GM10847 (cell line): ENCODE results near the gene FAM216B.

Source experiments
- POLR2A ChIP-seq: IDR thresholded peaks from 2 replicates; pipeline ENCODE4 v1.6.1; 2011; ENCODE audit not compliant: insufficient read length; ENCODE audit errors: extremely low read depth

Gene FAM216B

GRCh38 chr13:42762251-42762650 lies 19.1 kb upstream of the FAM216B start:
- TF ChIP-seq POLR2A, result no peak

- no peak for TF ChIP-seq POLR2A
Measured at GRCh38 chr13:42762917-42763316, 18.5 kb upstream of the FAM216B start.

- no peak for TF ChIP-seq POLR2A
Measured at GRCh38 chr13:42766016-42766415, 15.4 kb upstream of the FAM216B start.

GRCh38 chr13:42769650-42770049 lies 11.7 kb upstream of the FAM216B start:
- no peak for TF ChIP-seq POLR2A

GRCh38 chr13:42777467-42777866 lies 3.9 kb upstream of the FAM216B start:
- no peak for TF ChIP-seq POLR2A

- TF ChIP-seq POLR2A, result no peak
Measured at GRCh38 chr13:42780044-42780443, 1.3 kb upstream of the FAM216B start.

GRCh38 chr13:42786715-42787114 lies 5.3 kb downstream of the FAM216B start:
- no peak for TF ChIP-seq POLR2A

GRCh38 chr13:42788601-42789000 lies 7.2 kb downstream of the FAM216B start:
- no peak for TF ChIP-seq POLR2A

- TF ChIP-seq POLR2A, result no peak
Measured at GRCh38 chr13:42792154-42792553, 10.8 kb downstream of the FAM216B start.

- no peak for TF ChIP-seq POLR2A
Measured at GRCh38 chr13:42794577-42795275, 13.3 kb downstream of the FAM216B start.

- TF ChIP-seq POLR2A, result no peak
Measured at GRCh38 chr13:42795666-42796065, 14.3 kb downstream of the FAM216B start.

- TF ChIP-seq POLR2A, result no peak
Measured at GRCh38 chr13:42796747-42797356, 15.5 kb downstream of the FAM216B start.

- TF ChIP-seq POLR2A, result no peak
Measured at GRCh38 chr13:42798118-42798517, 16.7 kb downstream of the FAM216B start.

- TF ChIP-seq POLR2A, result no peak
Measured at GRCh38 chr13:42800109-42800643, 18.8 kb downstream of the FAM216B start.

- TF ChIP-seq POLR2A, result no peak
Measured at GRCh38 chr13:42803563-42804204, 22.3 kb downstream of the FAM216B start.

- TF ChIP-seq POLR2A, result no peak
Measured at GRCh38 chr13:42804244-42804874, 23.0 kb downstream of the FAM216B start.
